HG03469 (cell line): Measurements from ENCODE around the gene PPP2R5E.

Experiments
- ATAC-seq: cut with Tn5 transposase; IDR thresholded peaks from one replicate; pipeline ENCODE4 v1.9.1; 2021; ENCODE audit warnings: mild to moderate bottlenecking, moderate library complexity, moderate number of reproducible peaks; ENCODE audit not compliant: unreplicated experiment

PPP2R5E gene

GRCh38 chr14:63435838-63436237, 107.3 kb downstream of the PPP2R5E start:
- no peak for ATAC-seq

DNA sequence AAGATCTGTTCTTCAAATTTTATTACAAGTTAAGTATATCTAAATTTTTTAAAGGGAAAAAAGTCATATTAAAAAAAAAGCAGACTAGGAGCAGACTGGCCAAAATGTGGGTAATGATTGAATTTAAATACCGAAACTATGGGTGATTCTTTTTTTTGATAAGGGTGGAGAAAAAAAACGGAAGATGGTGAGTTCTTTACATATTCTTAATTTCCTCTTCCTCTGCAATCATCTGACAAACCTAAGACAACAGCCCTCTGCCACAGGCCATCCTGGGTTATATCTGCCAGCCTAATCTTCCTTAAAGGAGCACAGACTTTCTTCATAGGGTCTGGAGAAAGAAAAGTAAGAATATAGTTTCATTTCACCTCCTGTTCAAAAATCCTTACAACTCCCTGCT, 108.0 kb downstream of the PPP2R5E start:
- ATAC-seq = no peak

DNA sequence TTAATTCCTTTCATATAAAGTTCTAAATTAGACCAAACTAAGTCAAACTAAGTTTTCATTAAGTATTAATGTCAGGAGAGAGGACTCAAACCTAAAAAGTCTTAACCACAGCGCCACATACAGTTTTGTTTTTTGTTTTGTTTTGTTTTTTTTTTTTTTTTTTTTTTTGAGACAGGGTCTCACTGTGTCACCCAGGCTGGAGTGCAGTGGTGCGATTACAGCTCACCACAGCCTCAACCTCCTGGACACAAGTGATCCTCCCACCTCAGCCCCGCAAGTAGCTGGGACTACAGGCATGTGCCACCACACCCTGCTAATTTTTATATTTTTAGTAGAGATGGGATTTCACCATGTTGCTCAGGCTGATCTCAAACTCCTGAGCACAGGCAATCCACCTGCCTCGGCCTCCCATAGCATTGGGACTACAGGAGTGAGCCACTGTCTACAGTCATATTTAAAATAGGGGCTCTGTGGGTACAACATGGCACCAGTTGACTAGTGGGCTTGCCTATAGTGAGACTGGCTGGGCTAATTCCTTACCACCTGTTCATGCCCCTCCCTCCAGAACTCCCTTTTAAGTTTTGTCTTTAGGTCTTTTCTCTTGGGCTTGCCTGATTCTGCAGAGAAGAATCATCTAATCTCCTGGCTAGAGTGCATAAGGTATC, 110.2 kb downstream of the PPP2R5E start:
- ATAC-seq = no peak

DNA sequence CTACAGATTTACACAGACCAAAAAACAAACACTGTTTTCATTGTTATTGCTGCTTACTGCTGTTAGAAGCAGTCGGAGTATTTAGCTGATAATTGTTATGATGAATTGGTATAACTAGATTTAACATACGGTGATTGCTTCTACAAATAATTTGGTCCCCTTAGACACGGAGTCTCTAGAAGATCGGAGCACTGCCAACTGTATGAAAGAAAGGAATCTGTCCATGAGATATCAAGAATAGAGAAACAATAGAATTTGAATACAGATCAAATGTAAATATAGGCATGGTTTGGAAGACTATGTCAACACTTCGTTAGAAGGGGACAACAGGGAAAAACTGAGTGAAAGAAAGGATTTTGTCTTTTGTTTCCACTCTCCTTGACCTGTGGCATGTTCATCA, 110.9 kb downstream of the PPP2R5E start:
- no peak for ATAC-seq

DNA sequence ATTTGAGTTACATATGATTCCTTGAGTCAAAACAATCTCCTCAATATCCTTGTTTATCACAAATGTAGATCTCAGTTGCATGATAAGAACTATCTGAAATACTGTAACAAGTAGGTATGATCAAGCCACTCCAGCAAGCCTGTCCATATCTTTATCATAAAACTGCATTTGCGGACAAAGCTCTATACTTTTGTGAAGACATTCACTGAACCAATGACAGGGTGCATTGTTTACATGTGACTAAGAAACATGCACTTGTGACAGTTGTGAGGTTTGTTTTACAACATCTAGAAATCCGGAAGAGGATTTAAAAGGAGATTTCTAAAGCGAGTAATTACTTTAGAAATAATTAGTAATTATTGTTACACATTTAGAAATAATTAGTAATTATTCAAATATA, 111.7 kb downstream of the PPP2R5E start:
- ATAC-seq = no peak

DNA sequence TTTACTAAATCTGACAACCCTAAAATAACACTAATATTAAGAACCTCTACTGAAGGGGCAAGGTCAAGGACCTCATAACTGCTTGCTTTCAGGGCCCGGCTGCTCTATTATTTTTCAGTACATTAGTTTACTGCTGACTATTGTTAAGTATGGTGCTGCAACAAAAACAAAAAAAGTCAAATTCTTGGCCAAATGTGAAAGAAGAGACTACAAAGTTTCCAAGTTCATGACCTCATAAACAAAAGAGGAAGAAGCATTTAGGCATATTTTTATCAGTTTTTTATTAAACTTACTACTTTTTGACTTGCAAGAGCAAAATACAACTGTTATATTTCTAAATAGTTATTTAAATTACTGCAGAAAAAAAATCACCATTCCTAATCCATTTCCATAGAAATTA, 114.7 kb downstream of the PPP2R5E start:
- no peak for ATAC-seq

DNA sequence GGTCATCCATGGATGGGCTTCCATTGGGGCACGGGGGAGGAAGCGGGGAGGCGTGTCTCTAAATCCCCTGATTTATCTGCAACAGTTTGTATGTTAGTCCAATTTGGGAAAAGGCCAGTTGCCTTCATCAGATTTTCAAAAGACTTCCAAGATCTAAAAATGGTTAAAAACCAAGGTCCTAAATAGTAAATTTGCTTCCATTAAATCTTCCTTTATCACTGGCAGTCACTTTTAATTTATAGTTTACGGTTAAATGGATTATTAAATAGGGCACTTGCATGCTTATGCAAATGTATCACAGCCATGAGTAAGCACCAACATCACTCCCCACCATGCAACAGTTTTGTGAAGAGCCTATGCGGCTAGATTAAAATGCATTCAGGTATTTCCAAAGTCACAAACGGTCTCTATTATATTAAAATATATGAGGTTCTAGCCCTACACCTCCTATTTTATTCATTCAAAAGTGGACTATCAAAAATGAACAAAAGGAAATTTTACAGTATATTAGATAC, 116.3 kb downstream of the PPP2R5E start:
- no peak for ATAC-seq

GRCh38 chr14:63423889-63424288, 119.3 kb downstream of the PPP2R5E start:
- no peak for ATAC-seq

- ATAC-seq = no peak
These were observed 119.8 kb downstream of the PPP2R5E start for GRCh38 chr14:63423381-63423780.

DNA sequence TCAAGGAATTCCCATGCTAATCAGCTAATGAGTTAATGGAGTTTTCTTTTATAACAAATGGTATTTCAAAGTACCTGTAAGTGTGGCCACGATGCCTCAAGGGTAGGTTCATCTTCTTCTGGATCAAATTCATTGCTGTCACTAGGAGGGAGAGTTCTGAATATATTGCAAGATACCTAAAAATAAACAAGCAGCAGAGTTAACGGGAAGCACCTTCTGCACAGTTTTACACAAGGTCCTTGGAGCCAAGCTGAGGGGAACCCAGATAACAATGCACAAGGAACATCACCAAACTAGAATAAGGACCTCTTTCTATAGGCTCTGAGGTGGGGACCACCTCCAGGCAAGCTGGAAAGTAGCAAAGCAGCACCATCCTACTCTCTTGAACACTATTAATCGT, 121.3 kb downstream of the PPP2R5E start:
- no peak for ATAC-seq

DNA sequence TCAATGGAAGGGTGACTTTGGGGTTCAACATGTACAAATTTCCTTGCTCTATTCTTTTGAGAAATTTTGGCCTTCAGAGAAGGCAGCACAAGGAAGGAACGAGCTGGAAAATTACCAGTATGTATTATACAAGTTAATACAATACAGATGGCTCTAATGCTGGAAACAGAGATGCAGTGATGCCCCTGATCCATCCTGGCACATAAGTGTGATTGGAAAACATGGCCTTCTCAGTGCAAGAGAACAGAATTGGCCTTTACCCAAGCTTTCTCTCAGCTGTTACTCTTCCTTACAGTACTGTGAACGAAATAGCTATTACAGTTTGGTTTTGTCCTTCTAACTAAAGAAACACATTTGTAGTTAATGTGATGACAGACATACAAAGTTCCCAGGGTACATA, 122.0 kb downstream of the PPP2R5E start:
- no peak for ATAC-seq

GRCh38 chr14:63418020-63418419, 125.2 kb downstream of the PPP2R5E start:
- no peak for ATAC-seq

DNA sequence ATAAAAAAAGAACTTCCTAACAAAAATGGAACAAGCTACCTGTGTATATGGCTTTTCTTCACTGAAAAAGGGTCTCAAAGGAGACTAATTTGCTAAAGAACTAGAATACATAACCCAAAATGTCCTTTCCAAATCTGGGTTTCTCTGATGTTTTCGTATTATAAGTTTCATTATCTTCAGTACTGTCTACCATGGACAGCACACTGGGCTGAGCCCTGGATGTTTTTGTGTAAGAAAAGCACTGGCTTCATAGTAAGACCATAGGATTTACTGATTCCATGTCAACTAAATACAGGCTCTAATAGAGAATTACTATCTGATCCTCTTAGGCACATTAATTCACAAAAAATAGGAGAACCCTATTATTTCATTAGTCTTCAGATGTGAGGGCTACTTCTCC, 130.2 kb downstream of the PPP2R5E start:
- ATAC-seq = no peak

GRCh38 chr14:63406333-63406732, 136.8 kb downstream of the PPP2R5E start:
- no peak for ATAC-seq

GRCh38 chr14:63405715-63406114, 137.5 kb downstream of the PPP2R5E start:
- ATAC-seq = no peak

DNA sequence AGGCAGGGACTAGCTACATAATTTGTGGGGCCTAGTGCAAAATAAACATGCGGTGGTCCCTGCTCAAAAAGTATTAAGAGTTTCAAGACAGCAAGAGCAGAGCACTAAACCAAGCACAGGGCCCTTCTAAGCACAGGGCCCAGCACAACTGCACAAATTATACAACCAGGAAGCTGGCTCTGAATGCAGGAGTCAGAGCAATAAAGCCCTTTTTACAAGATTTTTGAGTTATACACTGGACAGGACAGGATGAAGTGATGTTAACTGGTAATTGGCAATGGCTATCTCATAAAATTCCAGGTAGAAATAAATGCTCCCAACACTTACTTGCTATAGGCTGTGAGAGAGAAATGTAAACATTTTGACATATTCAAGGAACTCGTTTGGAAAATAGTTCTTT, 138.3 kb downstream of the PPP2R5E start:
- ATAC-seq = no peak

DNA sequence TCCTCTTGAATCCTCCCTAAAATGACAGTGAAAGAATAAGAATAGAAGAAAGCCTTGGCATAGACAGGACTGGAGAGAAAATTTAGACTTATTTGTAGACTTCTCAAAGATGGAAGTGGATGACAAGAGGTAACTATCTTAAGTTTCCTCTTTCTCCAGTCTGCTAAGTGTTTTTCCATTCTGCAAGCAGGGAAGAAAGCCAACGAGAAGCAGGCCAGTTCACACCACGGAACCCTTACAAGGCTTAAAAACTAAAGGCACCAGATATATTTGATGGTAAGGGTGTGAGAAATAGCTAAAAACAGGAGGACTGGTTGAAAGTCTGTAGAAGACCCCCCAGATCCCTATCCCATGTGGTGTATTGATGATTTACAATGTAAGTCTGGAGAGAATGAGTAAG, 141.5 kb downstream of the PPP2R5E start:
- no peak for ATAC-seq

DNA sequence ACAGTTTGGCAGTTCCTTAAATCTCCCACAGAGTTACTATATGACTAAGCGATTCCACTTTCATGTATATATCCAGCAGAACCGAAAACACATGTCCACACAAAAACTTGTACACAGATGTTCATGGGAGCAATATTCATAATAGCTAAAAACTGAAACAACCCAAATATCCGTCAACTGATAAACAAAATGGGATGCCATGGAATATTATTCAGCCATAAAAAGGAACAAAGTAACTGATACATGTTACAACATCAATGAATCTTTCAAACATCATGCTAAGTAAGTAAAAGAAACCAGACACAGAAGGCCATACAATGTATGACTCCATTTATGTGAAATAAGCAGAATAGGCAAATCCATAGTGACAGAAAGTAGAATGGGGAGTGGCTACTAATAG, 144.2 kb downstream of the PPP2R5E start:
- no peak for ATAC-seq

DNA sequence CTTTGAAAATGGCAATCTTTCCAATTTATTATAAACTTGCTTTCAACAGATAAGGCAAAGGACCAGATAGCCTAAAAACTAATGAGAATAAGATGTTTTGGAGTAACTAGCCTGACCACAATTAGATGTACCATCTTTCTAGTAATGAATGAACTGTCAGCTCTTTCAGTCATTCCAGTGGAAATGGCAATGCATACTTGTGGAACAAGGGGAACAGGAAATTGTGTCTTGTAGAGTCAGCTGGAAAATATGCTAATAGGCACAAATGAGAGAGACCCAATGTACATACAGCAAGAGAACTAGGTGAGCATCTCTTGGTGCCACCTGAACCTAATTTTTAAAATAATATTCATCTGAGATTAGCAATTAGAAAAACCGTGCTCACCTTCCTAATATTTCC, 148.3 kb downstream of the PPP2R5E start:
- ATAC-seq = no peak

DNA sequence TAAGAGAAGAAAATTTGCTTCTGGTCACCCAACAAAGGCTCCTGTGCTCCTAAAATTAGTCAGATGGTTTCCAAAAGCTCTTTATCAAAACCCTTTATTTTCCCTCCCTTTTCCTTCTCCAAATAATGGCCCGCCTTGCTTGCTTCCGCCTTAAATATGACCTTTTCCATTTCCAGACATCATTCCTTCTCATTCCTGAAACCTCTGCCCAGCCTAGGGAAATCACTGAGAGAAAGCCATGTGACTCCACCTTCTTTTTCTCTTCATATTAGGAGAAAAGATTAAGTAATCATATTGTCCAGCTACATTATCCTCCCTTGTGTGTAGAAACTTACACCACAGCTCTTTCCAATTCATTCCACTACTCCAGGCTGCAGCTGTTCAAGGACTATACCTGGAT, 148.7 kb downstream of the PPP2R5E start:
- no peak for ATAC-seq

GRCh38 chr14:63393012-63393411, 150.2 kb downstream of the PPP2R5E start:
- ATAC-seq = no peak

DNA sequence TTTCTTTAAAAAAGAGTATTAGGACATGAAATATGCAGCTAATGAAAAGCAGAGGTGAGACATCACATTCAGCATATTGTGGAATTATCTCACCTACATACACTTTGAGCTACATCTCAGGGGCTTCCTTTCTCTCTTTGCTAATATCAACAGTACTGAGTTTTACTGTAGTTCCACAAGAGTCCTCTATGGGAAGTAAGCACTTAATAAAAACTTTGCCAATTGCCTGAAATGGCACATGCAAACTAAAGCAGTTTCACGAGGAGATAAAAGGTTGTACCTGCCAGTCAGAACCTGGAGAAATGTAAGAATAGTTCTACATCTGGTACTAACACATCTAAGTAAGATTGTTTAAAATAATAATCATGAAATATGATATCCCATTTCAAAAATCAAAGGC, 150.9 kb downstream of the PPP2R5E start:
- ATAC-seq = no peak

DNA sequence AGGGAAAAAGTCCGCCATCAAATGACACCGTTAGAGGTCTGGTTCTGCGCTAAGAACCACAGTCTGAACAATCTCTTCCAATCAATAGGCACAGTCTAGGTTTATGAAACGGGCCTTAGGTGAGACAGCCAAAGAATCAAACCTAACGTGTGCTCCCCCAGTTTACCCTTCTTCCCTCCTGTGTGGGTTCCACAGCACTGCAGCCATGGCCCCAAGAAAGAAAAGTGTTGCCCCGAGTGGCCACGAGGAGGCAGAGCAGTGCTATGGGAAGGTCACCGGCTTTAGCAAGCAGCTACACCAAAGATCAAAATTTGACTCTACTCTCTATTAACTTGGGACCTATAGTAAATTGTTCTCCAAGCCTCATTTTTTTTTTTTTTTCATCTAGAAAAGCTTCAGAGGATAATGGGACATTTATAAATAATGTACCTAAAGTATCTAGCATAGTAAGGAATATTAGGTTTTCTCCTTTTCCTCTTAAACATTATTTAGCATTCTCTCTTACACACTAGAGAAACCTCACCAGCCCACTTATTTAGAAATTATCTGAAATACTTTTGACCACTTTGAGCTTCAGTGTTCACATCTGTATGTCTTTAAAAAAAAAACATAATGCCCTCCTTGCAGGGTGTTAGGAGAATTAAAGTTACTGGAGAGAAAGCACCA, 154.3 kb downstream of the PPP2R5E start:
- peak; percentile 64 for ATAC-seq
